OCI-M2 (cell line): ENCODE measurements around the gene KRT82.

ENCODE experiments used
- DNase-seq: peaks from one replicate; lab custom pipeline; 2025; ENCODE audit not compliant: unreplicated experiment; lab: John Stamatoyannopoulos, UW

Gene KRT82

DNA sequence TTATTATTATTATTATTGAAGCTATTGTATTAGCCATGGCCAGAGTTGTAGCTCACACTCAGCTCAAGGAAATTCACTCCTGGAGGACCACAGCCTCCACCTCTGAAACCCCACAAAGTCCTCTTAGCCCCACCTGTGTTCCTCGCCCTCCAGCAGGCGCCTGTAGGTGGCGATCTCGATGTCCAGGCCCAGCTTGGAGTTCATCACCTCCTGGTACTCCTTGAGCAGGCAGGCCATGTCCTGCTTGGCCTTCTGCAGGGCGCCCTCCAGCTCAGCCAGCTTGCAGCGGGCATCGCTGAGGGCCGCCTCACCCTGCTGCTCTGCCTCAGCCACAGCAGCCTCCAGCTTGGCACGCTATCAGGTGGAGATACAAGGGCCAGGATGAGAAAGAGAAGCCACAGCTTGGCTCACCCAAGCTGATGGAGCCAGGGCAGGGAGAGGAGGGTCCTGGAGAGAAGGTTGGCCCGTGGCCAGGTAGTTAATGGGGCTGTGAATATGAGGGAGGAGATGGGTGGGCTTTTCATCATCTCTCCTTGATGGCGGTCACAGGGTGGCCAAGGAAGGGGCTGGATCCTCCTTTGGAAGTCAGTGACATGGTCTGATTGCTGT is 43.9 kb downstream of the KRT82 start:
- DNase-seq = no peak

DNA sequence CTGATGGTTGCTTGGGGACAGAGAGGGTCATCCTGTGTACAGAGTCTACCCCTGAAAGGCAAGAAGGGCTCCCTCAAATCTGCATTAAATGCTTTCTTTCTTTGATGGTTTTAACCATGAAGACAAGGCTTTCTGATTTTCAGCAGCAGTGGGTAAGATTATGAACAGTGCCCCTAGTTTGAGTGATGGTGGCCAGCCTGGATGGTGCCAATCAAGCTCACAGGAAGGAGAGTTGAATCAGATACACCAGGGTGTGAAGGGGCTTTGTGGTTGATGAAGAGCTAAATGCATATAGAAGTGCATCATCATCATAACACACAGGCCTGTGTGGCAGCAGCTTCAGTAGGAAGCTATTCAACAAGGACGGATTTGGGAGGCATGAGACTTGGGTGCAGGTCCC is 44.6 kb downstream of the KRT82 start:
- no peak for DNase-seq

DNA sequence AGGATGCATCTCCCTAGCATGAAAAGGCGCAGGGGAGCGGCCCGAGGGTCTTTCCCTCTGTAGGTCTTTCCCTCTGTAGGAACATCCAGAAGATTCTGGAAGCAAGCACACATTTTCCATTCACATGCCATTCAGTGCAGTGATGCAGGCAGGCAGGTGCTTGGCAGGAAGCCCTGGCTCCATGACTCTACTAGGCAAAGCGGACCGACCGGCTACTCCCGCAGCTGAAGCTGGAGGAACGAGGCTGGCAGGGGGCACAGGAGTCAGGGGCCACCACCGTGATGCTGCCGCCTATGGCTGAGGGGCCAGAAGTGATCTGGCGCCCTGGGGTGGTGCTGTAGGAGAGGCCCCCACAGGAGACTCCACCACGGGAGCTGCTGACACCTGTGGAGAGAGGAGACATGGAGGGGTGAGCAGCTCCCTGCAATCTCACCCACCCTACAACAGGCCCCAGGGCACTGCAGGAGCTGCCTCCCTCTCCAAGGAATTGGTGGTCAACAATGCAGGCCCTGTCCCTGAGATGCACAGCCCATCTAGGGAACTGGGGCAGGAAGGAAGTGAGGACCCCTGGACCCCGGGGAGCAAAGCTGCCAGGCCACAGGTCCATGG is 45.4 kb downstream of the KRT82 start:
- DNase-seq = no peak

DNA sequence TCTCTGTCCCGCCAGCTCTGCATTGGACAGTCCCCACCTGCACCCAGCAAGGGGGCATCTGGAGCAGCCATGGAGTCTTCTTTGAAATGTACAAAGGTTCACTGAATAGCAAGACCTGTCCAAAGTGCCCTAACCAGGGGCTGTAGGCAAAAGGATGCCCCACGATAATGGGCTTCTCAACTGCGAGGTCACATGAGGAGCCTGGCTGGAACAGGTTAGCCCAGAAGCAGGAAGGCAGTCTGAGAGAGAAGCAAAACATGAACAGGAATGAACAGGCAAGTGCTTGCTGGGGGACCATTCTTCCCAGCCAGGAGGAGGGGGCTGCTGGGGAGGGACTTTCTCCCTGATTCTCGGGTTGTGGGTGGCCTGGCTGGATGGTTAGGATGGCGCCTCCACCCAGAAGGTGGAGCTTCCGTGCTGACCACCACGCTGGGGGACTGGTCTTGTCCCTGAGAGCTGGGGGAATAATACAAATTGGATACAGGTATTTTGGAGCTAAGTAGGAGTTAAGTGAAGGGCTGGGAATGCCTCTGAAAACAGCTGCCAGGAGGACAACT is 46.0 kb downstream of the KRT82 start:
- no peak for DNase-seq

DNA sequence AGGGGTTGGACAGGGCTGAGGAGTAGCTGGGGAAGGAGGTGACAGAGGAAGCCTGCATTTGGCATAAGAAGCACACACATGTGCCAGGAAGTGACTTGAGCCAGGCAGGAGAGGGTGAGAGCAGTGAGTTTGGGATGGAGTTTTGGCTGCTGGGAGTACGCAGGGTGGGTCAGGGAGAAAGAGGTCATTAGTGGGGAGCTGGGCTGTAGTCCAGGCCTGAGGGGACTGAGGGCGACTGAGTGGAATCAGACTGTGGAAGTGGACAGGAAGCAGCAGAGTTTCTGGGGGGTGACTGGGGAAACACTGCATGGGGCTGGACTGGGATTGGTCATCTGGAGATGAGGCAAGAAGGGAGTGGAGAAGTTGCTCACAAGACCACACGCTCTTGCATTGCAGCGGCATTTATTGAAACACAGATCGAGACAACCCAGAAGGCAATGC is 46.5 kb downstream of the KRT82 start:
- DNase-seq = no peak

DNA sequence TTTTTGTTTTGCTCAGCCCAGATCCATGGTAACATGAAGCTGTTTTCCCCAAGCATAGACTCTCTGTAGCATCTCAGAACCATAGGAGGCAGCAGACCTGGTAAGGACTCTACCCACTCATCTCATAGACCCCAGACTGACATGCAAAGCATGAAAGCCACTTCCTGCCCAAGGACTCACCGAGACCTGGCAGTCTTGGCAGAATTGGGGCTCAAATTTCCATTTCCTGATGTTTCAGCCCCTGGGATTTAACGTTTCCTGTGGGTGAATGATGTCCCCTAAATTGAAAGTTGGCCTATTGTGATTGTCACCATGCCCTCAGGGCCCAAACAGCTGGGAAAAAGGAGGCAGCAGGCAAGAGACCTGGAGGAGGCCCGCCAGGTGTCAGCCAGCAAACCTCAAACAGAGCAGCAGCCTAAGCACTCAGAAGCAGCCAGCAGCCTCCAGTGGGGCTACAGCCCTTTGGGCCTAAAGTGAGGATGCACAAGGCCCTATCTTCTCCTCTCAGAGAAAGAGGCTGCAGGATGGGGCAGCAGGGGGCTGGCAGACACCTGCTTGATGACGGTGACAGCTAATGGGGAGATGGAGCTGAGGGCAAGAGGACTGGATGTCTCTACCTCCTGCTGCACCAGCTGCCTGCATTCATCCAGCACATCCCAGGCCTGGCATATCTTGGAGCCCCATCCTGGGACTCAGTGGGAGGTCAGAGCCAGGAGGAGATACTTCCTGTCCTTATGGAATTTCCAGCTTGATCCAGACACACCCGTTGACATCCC is 47.4 kb downstream of the KRT82 start:
- DNase-seq = no peak

DNA sequence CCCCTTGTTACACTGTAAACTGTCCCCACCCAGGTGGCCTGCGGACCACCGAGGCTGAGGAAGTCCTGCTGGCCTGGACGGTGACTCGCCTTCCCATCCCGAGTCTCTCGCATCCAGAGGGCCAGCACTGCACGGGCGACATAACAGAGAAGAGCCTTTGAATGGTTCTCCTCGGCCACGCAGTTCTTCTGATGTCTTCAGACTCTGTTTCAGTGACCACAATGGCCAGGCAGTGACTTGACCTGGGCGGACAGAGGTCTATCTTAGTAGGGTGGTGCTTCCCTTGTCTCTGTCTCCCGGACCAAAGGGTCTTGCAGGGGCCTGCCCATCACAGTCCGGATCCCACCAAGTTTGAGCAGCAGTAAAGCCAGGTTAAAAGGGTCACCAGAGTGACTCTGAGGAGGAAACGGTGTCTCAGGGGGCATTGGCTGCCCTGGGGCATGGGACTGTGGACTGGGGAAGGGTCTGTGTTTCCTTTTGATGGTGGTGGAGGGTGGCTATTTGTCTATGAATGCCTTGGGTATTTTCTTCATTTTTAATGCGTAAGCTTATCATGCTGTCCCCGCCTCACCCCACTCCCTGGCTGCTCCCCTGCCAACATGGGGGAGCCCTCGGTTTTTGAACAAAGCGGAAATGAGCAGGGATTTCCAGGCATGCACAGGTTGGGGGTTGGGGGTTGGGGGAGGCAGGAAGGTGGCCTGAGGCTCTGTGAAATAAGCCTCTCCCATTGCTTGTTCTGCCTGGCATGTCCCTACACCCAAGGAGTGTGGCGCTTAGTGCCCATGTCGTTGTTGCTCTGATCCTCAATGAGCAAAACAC is 49.2 kb downstream of the KRT82 start:
- no peak for DNase-seq

DNA sequence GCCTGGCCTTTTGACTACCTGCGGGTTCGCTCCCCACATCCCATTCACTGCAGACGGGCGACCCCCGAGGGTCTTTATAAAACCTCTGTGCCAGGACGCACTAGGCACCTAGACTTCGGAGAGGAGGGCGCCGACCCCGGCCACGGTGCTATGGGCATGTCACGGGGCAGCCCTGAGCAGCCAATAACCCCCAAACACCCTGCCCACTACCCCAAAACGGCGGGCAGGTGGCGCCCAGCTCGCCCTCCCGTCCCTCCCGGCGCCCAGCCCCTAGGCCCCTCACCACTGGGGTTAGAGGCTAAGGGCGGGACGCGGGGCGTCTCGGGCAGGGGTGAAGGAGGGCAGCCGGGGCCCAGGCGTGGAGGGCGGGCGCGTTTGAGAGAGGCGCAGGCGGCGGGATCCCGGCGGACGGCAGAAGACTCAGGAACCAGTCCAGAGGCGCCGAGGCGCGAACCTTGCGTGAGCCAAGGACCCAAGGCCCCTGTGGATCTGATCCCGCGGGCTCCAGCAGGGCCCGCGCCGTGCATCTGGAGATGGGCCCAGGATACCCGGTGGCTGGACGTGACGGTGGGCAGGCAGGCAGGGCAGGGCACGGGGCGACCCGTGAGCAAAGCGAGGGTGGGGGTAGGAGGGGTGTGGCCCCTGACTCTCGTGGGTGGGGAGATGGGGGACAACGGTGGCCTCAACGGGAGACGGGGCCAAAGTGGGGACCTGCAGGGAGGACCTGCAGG is 49.9 kb downstream of the KRT82 start:
- no peak for DNase-seq

DNA sequence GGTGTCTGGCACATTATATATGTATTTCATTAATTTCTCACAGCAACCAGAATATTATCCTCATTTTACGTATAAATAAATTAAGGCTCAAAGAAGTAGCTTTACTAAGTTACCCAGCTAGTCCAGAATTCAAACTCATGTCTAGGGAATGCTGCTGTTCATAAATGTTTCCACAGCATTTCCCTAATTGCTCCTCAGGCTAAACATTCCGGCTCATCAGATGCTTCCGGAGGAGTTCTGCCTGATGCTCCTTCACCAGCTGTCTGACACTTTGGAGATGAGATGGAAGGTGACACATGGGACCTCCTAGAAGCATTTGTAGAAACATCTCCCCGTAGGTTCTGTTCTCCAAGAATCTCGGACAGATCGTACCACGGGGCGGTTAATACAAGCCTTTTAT is 51.0 kb downstream of the KRT82 start:
- no peak for DNase-seq

DNA sequence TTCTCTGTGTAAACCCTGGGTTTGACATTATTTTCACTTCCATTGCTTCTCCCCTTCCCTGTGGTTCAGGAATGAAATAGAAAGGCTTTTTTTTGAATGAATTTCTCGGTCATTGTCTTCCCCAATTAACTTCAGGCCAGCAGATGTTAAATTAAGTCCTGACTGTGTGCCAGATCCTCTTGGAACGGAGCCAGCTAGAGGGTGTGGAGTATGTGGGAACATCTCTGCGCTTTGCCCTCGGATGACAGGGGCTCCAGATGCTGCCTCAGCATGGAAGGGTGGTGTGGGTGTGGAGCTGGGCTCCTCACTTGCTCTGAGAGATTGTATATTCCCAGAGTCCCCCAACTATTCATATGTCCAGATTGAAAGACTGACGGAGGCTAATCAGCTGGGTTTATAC is 51.9 kb downstream of the KRT82 start:
- no peak for DNase-seq

DNA sequence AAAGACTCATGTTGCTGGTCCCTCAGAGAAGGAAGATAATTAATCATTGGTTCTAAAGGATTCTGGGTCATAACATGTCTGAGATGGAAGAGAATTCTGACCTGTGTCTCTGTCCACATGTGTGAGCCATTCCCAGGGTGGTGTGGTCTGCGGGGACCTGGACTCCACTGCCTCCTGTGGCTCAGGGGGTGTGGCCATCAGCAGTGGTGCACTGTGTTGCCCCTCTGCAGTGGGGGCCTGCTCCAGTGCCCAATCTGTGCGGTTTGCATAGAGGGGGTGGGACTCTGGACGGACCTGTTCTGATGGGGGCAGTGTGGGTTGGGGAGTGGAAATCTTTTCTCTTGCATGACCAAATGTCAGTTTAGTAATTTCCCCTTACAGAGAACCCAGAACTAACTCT is 52.4 kb downstream of the KRT82 start:
- no peak for DNase-seq

DNA sequence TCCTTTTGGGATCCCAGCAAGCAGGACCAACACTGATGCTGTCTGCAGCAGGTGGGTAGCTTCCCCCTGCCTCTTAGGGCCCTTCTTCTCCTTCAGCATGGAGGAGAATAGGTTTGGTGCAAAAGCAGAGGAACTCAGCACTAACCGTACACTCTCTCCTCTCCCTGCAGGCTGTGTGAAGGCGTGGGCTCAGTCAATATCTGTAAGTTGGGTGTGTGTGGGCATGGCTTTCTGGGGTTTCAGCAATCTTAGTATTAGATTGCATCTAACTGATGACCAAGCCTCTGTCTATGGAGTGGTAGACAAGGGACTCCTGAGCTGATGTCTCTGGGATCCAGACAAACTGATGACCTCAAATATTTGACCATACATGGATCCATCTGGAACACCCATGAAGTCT is 53.2 kb downstream of the KRT82 start:
- no peak for DNase-seq

DNA sequence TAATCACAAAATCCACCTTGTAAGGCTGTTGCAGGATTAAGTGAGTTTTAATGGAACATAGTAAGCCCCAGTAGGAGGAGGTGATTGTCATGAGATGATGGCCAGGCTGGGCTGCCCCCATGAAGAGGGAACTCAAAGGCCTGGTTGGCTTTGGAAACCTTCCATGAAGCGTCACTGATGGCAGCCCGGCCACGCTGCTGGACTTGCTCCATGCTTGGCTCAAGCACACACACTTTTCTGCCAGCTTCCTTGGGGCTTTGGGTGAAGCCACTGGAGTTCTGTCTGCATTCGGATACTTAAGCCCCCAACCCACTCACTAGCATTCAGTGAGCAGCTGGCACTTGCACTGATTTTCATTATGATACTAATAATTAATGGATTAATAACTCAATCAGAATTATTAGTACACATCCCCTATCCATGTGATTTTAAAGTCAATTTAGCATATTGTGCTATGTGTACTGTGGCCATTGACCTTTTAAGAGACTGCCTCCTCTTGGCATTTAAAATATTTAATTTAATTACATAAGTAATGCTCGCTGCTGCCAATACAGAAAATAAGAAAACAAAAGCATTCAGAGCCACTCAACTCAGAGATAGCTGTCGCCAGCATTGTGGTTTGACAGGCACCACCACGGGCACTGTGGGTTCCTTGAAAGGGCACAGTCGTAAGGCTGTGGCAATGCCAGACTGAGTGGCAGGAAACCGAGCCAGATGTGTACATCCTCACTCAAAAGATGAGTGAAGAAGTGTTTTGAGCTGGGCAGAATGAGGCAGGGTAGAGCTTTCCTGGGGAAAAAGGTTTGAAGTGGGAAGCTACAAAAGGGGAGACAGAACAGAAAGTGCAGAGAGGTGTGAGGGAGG is 54.7 kb downstream of the KRT82 start:
- DNase-seq = no peak

DNA sequence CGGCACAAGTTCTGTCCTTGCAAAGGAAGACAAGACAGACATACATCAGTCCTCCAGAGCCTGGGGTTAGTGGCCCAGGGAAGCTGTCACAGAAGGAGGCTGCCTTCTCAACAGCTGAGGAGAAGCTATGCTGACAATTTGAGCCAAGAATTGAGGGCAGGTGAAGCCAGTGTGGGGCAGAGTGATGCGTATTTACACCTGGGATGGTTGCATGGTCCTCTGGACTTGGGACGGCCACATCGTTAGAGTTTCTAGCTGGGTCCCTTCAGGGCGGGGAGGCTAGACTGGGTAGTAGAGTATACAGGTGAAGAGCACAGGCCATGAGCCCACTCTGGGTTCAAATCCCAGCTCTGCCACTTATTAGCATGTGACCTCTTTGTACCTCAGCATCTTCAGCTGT is 55.3 kb downstream of the KRT82 start:
- no peak for DNase-seq

DNA sequence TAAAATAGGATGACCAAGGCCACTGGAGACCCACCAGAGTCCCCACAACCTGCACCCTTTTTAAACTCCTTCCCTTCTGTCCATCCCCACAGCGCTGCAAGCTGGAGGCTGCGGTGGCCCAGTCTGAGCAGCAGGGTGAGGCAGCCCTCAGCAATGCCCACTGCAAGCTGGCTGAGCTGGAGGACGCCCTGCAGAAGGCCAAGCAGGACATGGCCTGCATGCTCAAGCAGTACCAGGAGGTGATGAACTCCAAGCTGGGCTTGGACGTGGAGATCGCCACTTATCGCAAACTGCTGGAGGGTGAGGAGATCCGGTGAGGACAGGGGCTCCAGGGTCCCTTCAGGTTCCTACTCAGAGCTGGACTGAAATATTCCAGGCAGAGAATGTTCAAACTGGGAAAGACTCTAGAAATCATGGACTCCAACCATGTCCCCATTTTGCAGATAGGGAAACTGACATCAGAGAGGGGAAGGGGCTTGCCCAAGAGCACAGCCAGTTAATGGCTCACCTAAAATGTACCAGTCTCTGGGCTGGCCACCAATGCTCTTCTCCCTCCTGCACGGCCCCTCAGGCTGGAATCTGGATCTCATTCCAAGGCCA is 56.0 kb downstream of the KRT82 start:
- no peak for DNase-seq

DNA sequence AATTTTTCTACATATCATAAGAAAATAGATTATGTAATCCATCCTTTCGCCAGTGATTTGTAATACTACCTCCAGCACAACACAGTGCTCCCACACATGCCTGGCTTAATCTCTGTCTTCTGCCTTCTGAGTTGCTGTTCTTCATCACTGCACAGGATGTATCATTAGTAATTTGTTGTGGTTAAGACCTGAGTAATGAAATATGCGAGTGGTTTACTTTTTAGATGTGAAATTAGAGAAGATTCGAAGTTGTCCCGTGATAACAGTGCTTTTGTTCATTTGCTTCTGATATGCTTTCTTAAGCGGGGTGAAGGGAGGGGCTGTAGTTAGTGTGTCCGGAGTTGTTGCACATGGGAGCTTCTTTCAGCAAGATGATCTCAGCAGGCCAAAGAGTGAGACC is 56.9 kb downstream of the KRT82 start:
- no peak for DNase-seq

DNA sequence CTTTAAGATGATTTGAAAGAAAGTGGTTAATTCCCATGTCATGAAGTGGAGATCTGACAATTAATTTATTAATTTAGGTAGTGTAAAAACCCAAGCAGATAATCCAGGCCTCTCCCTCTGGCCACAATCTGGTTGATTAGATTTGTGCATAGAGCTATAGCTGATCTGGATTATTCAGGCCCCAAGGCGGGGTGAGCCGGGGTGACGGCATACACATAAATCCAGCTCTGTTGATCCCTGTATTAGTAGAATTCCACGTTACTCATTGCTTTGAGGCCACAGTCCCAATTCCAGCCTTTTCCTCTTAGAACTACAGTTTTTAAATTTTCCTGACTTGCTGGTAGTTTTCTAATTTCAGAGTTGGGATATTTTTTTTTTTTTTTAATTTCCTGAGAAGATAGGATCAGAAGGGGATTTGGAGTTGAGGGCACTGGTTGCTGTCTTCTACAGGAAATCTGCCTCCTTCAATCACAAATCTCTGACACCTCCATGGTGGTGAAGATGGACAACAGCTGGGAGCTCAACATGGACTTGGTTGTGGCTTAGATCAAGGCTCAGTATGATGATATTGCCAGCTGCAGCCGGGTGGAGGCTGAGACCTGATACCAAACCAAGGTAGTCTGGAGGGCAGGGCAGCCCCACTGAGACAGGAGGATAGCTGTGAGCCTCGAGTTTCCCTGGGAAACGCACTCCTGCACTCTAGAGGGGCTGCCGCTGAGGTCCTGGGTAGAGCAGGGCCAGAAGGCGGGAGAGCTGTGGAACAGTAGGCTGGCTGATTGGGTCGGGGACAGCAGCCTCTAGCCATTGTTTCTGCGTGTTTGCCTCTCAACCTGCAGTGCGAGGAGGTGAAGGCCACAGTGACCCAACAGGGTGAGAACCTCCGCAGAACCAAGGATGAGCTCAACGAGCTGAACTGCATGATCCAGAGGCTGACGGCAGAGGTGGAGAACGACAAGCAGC is 58.3 kb downstream of the KRT82 start:
- DNase-seq = no peak

DNA sequence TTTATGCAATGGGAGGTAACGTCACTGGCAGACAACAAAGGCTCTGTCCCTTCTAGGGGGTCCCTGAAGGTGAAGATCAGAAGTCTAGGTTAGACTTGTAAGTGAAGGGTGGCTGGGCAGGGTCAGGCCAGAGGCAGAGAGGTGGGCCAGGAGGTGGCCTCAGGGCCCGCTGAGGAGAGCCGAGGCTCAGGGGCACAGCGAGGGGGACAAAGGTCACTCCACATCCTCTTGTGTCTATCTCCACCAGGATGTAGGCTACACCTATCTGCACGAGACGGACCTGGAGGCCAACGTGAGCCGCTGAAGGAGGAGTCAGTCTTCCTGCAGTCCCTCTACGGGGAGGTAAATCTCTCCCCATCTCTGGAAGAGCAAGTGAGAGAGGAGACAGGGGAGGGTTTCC is 59.1 kb downstream of the KRT82 start:
- no peak for DNase-seq
